SK-N-SH (cell line): ENCODE data around the gene CPNE4. TPM values are rescaled to one million over a fixed set of nuclear protein-coding genes. Genes with fewer than 3 reads are reported as not detected.

Experiments
- CTCF ChIA-PET: fragments of 300-600, 350-600 bp; formaldehyde crosslinking; extraction: SDS; loops from one replicate; lab custom pipeline; 2021; lab: Yijun Ruan, JAX
- POLR2A ChIA-PET: fragments of 350-600 bp; sonication (Branson Sonifier 250); formaldehyde crosslinking; extraction: SDS; loops from one replicate; lab custom pipeline; 2020; ENCODE audit warnings: antibody characterized with exemption, inconsistent platforms; lab: Yijun Ruan, JAX
- DNase-seq: peaks from one replicate; pipeline ENCODE4 v3.0.0; 2012
- H2AFZ ChIP-seq: fragments of 200-600 bp; sonication (generic); 2 replicates; pipeline ENCODE4 v1.8.1; 2016; ENCODE audit warnings: antibody characterized with exemption, mild to moderate bottlenecking, low read depth
- H3F3A ChIP-seq: fragments of 200-600 bp; sonication (generic); replicated peaks from 2 replicates; pipeline ENCODE3; 2016; ENCODE audit warnings: antibody characterized with exemption, mild to moderate bottlenecking; ENCODE audit not compliant: insufficient read depth
- H3K27ac ChIP-seq, 2 experiments: fragments of 200-500 bp in 1 of 2; fragments of 200-600 bp in 1 of 2; sonication (Bioruptor generic) in 1 of 2; sonication (generic), shearing (Covaris generic) in 1 of 2; 2 replicates each; pipeline versions ENCODE4 v1.5.1 to v1.6.1; 2014 to 2016; ENCODE audit warnings: low read depth in 2 of 2, inconsistent platforms in 1 of 2, low read length in 1 of 2, mild to moderate bottlenecking in 1 of 2, mixed read lengths in 1 of 2
- H3K27me3 ChIP-seq: fragments of 200-600 bp; sonication (generic), shearing (Covaris generic); 2 replicates; pipeline ENCODE4 v1.6.1; 2016; ENCODE audit warnings: mixed run types; ENCODE audit not compliant: insufficient read depth
- H3K36me3 ChIP-seq, 2 experiments: fragments of 200-500 bp in 1 of 2; fragments of 200-600 bp in 1 of 2; sonication (Bioruptor generic) in 1 of 2; sonication (generic) in 1 of 2; replicated peaks in 1 of 2; 2 replicates each; pipeline versions ENCODE3 to v1.5.1; 2014 to 2016; ENCODE audit warnings: low read length in 1 of 2, mild to moderate bottlenecking in 1 of 2; ENCODE audit not compliant: insufficient read depth in 2 of 2, control insufficient read depth in 1 of 2
- H3K4me1 ChIP-seq, 2 experiments: fragments of 200-500 bp in 1 of 2; fragments of 200-600 bp in 1 of 2; sonication (Bioruptor generic) in 1 of 2; sonication (generic), shearing (Covaris generic) in 1 of 2; 2 replicates each; pipeline versions ENCODE4 v1.5.1 to v1.6.1; 2014 to 2016; ENCODE audit warnings: low read depth in 1 of 2, low read length in 1 of 2, mixed run types in 1 of 2; ENCODE audit not compliant: insufficient read depth in 2 of 2, control insufficient read depth in 1 of 2
- H3K4me2 ChIP-seq: fragments of 200-600 bp; sonication (generic), shearing (Covaris generic); 2 replicates; pipeline ENCODE4 v1.6.1; 2017; ENCODE audit warnings: mixed run types
- H3K4me3 ChIP-seq, 2 experiments: fragments of 200-500 bp in 1 of 2; fragments of 200-600 bp in 1 of 2; sonication (Bioruptor generic) in 1 of 2; sonication (generic), shearing (Covaris generic) in 1 of 2; 2 replicates each; pipeline versions ENCODE4 v1.5.1 to v1.8.1; 2014 to 2016; ENCODE audit warnings: low read depth in 2 of 2, inconsistent platforms in 1 of 2, low read length in 1 of 2, mild to moderate bottlenecking in 1 of 2, mixed read lengths in 1 of 2, moderate library complexity in 1 of 2
- H3K79me2 ChIP-seq: fragments of 200-600 bp; sonication (generic); 2 replicates; pipeline ENCODE4 v1.8.1; 2017; ENCODE audit warnings: mild to moderate bottlenecking; ENCODE audit not compliant: insufficient read depth
- H3K9ac ChIP-seq: fragments of 200-600 bp; sonication (generic); 2 replicates; pipeline ENCODE4 v1.6.1; 2017; ENCODE audit warnings: mixed run types
- H3K9me2 ChIP-seq: fragments of 200-600 bp; sonication (generic); 2 replicates; pipeline ENCODE4 v1.6.1; 2017; ENCODE audit warnings: mixed run types
- H3K9me3 ChIP-seq: fragments of 200-600 bp; sonication (generic); 2 replicates; pipeline ENCODE4 v1.6.1; 2017; ENCODE audit warnings: mixed run types, mild to moderate bottlenecking, moderate library complexity
- H4K20me1 ChIP-seq: fragments of 200-600 bp; sonication (generic); 2 replicates; pipeline ENCODE4 v1.6.1; 2017; ENCODE audit warnings: mild to moderate bottlenecking, mixed run types; ENCODE audit not compliant: insufficient read depth
- ELF1 ChIP-seq: IDR thresholded peaks from 2 replicates; pipeline ENCODE4 v1.4.0; 2012
- EZH2phosphoT487 ChIP-seq: fragments of 200-600 bp; sonication (generic); IDR thresholded peaks from 2 replicates; pipeline ENCODE4 v1.6.1; 2017; ENCODE audit warnings: low read depth, mixed run types, mild to moderate bottlenecking, antibody characterized with exemption, moderate library complexity, borderline replicate concordance
- FOXJ3 ChIP-seq: sonication (generic); formaldehyde crosslinking; IDR thresholded peaks from 2 replicates; pipeline ENCODE4 v1.5.1; 2020; ENCODE audit warnings: mild to moderate bottlenecking, missing genetic modification reagents
- GABPA ChIP-seq: IDR thresholded peaks from 2 replicates; pipeline ENCODE4 v1.4.0; 2012; ENCODE audit warnings: low read depth, mild to moderate bottlenecking
- GATA2 ChIP-seq: sonication (generic); formaldehyde crosslinking; IDR thresholded peaks from 2 replicates; pipeline ENCODE4 v1.5.0; 2020; ENCODE audit warnings: mild to moderate bottlenecking, missing genetic modification reagents
- JUND ChIP-seq: IDR thresholded peaks from 2 replicates; pipeline ENCODE4 v1.4.0; 2012
- MXI1 ChIP-seq: IDR thresholded peaks from 2 replicates; pipeline ENCODE4 v1.6.1; 2012; ENCODE audit warnings: mild to moderate bottlenecking, low read depth, low read length, improper control_type of control experiment
- NFIC ChIP-seq: IDR thresholded peaks from 2 replicates; pipeline ENCODE4 v1.4.0; 2012; ENCODE audit warnings: borderline replicate concordance
- NRF1 ChIP-seq: IDR thresholded peaks from 2 replicates; pipeline ENCODE4 v1.6.1; 2012; ENCODE audit warnings: low read depth, mild to moderate bottlenecking, low read length
- POLR2AphosphoS5 ChIP-seq: IDR thresholded peaks from 2 replicates; pipeline ENCODE4 v1.6.1; 2012; ENCODE audit warnings: low read depth, low read length
- RAD21 ChIP-seq: IDR thresholded peaks from 2 replicates; pipeline ENCODE4 v1.6.1; 2012; ENCODE audit warnings: mild to moderate bottlenecking, low read length
- RCOR1 ChIP-seq: fragments of 150-350 bp; IDR thresholded peaks from 2 replicates; pipeline ENCODE4 v1.6.1; 2017; ENCODE audit warnings: antibody characterized with exemption, low read length
- RXRA ChIP-seq: IDR thresholded peaks from 2 replicates; pipeline ENCODE4 v1.4.0; 2012; ENCODE audit warnings: low read depth, mild to moderate bottlenecking, borderline replicate concordance
- SMC3 ChIP-seq: IDR thresholded peaks from 2 replicates; pipeline ENCODE4 v1.6.1; 2012; ENCODE audit warnings: low read depth, low read length, improper control_type of control experiment
- YY1 ChIP-seq: IDR thresholded peaks from 2 replicates; pipeline ENCODE4 v1.4.0; 2012; ENCODE audit warnings: low read depth, mild to moderate bottlenecking
- WGBS: methylation state at CpG from one replicate; pipeline ENCODE4 v1.1.6; 2017; ENCODE audit warnings: low lambda C conversion rate; 5-methylcytosine and 5-hydroxymethylcytosine counted together
- polyA plus RNA-seq, 3 experiments: library from polyadenylated mRNA; depleted of rRNA; stranded (reverse); fragments of >200 nt; gene quantifications; 2 replicates each; pipeline ENCODE4 v1.2.3, GENCODE V29; 2012
- TF ChIP-seq, protein P1 (sequence below): IDR thresholded peaks from 2 replicates; pipeline ENCODE4 v1.4.0; 2012; ENCODE audit warnings: low read depth, borderline replicate concordance
- TF ChIP-seq, protein P2 (sequence below): fragments of 200-600 bp; sonication (generic); IDR thresholded peaks from 2 replicates; pipeline ENCODE4 v1.6.1; 2017; ENCODE audit warnings: antibody characterized with exemption, mild to moderate bottlenecking, moderate library complexity
- TF ChIP-seq, protein P3 (sequence below): IDR thresholded peaks from 2 replicates; pipeline ENCODE4; 2012
- TF ChIP-seq, protein P4 (sequence below): IDR thresholded peaks from 2 replicates; pipeline ENCODE4 v1.4.0; 2012; ENCODE audit warnings: low read depth

The CPNE4 gene
- polyA plus RNA-seq, 1 of the 3 experiments (the other 2 are of a cell fraction): not detected

DNA sequence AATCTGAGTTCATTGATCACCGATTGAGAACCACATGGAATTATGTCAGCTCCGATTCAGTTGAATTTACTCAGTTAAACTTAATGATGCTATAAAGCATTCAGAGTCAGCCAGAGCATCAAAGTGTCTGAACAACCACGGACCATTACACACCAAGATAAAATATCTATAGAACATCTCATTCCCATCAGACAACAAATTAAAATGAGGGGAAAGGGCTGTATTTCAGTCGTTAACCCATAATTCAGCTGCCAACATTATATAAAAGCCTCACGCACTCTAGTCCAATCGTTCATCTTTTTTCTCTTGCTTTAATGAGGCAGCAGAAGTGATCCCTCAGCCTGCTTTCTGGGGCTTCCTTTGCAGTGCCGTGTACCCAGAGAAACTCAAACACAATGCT, 11.9 kb downstream of the CPNE4 start:
- Histone ChIP-seq H2AFZ (no peak overlapping the region), H3K79me2 (no peaks in the 10 kb centered on the region), H3K4me1 (no peaks in the 10 kb centered on the region), H3K4me3 (no peak overlapping the region), H3K36me3 (no peaks in the 10 kb centered on the region), H3K9me3 (no peaks in the 10 kb centered on the region), H3F3A (no peaks in the 10 kb centered on the region), H3K27ac (no peak overlapping the region), H3K9ac (no peak overlapping the region), H4K20me1 (no peaks in the 10 kb centered on the region), H3K27me3 (no peaks in the 10 kb centered on the region), H3K9me2 (no peaks in the 10 kb centered on the region), H3K4me2 (no peak overlapping the region)
- no peak for TF ChIP-seq NFIC
- TF ChIP-seq, protein P1, sequence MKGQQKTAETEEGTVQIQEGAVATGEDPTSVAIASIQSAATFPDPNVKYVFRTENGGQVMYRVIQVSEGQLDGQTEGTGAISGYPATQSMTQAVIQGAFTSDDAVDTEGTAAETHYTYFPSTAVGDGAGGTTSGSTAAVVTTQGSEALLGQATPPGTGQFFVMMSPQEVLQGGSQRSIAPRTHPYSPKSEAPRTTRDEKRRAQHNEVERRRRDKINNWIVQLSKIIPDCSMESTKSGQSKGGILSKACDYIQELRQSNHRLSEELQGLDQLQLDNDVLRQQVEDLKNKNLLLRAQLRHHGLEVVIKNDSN: no peak
- TF ChIP-seq, protein P2, sequence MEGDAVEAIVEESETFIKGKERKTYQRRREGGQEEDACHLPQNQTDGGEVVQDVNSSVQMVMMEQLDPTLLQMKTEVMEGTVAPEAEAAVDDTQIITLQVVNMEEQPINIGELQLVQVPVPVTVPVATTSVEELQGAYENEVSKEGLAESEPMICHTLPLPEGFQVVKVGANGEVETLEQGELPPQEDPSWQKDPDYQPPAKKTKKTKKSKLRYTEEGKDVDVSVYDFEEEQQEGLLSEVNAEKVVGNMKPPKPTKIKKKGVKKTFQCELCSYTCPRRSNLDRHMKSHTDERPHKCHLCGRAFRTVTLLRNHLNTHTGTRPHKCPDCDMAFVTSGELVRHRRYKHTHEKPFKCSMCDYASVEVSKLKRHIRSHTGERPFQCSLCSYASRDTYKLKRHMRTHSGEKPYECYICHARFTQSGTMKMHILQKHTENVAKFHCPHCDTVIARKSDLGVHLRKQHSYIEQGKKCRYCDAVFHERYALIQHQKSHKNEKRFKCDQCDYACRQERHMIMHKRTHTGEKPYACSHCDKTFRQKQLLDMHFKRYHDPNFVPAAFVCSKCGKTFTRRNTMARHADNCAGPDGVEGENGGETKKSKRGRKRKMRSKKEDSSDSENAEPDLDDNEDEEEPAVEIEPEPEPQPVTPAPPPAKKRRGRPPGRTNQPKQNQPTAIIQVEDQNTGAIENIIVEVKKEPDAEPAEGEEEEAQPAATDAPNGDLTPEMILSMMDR: no peak
- TF ChIP-seq GATA2: no peak
- TF ChIP-seq EZH2phosphoT487: no peak
- TF ChIP-seq JUND: no peak
- TF ChIP-seq SMC3: no peak
- TF ChIP-seq RAD21: no peak
- no peak for TF ChIP-seq FOXJ3 (CRISPR knock-in tag)
- no peak for TF ChIP-seq RCOR1
- no peak for TF ChIP-seq POLR2AphosphoS5
- no peak for TF ChIP-seq GABPA
- TF ChIP-seq NRF1: no peak
- TF ChIP-seq, protein P3, sequence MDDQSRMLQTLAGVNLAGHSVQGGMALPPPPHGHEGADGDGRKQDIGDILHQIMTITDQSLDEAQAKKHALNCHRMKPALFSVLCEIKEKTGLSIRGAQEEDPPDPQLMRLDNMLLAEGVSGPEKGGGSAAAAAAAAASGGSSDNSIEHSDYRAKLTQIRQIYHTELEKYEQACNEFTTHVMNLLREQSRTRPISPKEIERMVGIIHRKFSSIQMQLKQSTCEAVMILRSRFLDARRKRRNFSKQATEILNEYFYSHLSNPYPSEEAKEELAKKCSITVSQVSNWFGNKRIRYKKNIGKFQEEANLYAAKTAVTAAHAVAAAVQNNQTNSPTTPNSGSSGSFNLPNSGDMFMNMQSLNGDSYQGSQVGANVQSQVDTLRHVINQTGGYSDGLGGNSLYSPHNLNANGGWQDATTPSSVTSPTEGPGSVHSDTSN: no peak
- no peak for TF ChIP-seq RXRA
- TF ChIP-seq YY1: no peak
- TF ChIP-seq ELF1: no peak
- TF ChIP-seq, protein P4, sequence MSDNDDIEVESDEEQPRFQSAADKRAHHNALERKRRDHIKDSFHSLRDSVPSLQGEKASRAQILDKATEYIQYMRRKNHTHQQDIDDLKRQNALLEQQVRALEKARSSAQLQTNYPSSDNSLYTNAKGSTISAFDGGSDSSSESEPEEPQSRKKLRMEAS: no peak
- no peak for TF ChIP-seq MXI1
- 56% methylated on average over 7 of the region's 7 CpGs for WGBS
- CTCF ChIA-PET: interaction anchor here (1.1 to 1.4 kb wide), 2 partner anchors 12 to 989 kb away, joined by 3 to 11 read pairs; partner anchors contain the start of gene CPNE4
- POLR2A ChIA-PET: no interaction called here
- no peak for DNase-seq
